Left hindlimb (tissue), 1 donor: ENCODE results near the gene RABGAP1L.
"Not testable (repeated sequence)": the region's sequence is repeated elsewhere in the genome, so short reads cannot be mapped to it uniquely, and the experiment has no call there.

Experiments
- DNase-seq: peaks from one replicate; pipeline ENCODE4 v3.0.0-alpha.2; 2018

Gene RABGAP1L

DNA sequence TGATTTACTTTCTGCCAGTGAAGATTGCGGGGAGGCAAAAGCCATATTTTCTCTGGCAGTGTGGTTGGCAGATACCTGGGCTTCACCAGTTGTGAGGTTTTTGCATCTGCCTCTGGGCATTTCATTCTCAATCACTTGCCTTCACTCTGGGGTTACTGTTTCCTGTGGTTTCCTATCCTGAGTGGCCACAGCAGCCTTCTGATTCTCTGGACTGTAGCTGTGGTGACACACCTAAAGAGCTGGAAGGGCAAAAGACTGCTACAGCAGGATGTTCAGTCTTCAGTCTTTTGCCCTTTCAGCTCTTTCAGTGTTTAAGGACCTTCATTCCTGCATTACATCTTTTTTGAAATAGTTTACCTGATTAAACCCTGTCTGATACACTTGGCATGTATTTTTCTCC, 237.9 kb downstream of the RABGAP1L start:
- DNase-seq, result no peak

GRCh38 chr1:174398246-174398645, 238.9 kb downstream of the RABGAP1L start:
- DNase-seq, result no peak

DNA sequence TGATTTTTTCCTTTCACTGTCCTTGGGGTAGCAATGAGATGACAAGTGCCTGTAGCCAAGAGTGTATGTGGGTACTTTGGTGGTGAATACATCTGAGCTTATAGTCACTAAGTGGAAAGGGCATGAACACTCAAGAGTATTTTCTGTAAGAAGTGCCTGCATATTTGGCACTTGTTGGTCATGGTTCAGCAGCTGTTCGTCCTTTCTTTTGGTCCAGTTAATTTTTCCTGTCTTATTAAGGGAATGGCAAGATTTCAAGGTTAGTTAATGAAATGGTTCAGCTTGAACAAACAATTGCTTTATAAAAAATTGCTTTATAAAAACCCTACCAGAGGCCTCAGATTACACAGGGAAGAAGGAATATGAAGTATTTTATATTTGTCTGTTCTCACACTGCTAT, 239.9 kb downstream of the RABGAP1L start:
- no peak for DNase-seq

DNA sequence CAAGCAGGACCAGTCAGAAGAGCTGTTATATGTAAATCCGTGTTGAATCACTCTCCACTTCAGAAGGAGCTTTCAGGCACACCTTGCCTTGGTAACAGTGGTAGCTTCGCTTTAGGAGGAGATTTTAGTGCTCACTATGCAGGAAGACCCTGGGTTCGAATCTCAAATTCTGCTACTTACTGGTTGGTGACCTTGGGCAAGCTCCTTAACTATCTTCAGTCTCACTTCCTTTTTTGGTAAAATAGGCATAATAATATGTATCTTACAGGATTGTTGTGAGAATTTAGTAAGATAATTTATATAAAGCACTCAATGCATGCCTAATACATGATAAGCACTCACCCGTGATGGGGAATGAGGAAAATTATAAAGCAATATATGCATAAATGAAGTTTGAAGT, 241.8 kb downstream of the RABGAP1L start:
- DNase-seq, result no peak

DNA sequence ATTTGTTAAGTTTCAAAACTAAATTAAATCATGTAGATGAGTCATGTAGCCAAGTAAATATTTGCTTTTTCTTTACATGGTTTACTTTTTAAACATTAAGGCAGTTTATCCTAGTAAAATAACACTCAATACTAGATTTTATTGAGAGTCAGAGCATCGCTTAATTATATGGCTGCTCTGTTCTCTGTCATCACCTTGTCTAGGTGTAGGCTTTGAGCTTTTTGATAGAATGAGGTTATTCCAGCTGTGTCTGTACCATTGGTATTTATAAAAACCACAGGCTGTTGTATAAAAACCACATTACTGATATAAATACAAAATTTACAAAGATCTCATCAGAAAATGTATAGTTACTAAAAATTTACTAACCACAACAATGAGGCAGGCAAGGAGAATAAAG, 245.9 kb downstream of the RABGAP1L start:
- DNase-seq, result no peak

- no peak for DNase-seq
Observed at GRCh38 chr1:174406421-174406820, 247.1 kb downstream of the RABGAP1L start.

GRCh38 chr1:174407665-174408064, 248.3 kb downstream of the RABGAP1L start:
- no peak for DNase-seq

GRCh38 chr1:174408146-174408545, 248.8 kb downstream of the RABGAP1L start:
- DNase-seq, result no peak

DNA sequence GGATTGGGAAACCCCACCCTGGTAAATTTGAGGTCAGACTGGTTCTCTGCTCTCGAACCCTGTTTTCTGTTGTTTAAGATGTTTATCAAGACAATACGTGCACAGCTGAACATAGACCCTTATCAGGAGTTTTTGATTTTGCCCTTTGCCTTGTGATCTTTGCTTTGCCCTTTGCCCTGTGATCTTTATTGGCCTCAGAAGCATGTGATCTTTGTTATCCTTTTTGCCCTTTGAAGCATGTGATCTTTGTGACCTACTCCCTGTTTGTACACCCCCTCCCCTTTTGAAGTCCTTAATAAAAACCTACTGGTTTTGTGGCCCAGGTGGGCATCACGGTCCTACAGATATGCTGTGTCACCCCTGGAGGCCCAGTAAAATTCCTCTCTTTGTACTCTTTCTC, 250.5 kb downstream of the RABGAP1L start:
- DNase-seq, result not testable (repeated sequence)

DNA sequence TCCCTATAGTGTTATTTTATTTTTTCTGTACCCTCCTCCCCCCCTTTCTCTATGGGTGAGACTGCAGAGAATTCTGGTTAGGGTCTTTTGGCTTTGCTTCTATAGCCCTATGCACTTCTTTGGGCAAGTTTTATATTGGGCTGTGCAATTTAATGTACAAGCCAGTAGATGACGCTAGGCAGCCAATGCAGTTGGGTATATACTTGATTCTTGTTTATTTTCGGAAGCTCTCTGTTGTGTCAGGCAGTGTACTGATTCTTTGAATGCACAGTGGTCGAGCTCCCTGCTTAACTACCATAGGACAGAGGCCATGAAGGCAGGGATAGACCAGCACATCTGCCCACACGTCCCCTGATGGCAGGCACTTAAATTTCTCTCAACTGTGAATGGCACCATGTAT, 254.3 kb downstream of the RABGAP1L start:
- DNase-seq, result no peak

- DNase-seq, result no peak
Observed at GRCh38 chr1:174414203-174414602, 254.9 kb downstream of the RABGAP1L start.

GRCh38 chr1:174415506-174415905, 256.2 kb downstream of the RABGAP1L start:
- DNase-seq, result no peak

DNA sequence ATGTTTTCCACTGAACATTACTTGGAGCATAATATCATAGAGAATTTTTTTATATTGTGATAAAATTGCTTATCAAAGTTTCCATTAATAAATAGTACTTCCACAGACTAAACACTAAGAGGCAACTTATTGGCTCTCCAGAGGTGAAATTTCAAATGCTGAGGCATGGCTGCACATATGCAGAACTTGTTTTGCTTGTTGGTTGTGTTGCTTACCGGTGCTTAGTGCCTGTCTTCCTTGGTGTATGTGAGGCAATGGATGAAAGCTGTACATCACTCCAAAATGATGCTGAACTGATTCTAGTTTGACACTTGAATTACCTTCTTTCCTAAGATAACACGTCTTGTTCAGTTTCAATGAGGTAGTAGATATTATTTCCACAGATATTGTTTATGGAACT, 258.6 kb downstream of the RABGAP1L start:
- DNase-seq, result no peak

- DNase-seq, result no peak
Observed at GRCh38 chr1:174425121-174425520, 265.8 kb downstream of the RABGAP1L start.

GRCh38 chr1:174426153-174426552, 266.8 kb downstream of the RABGAP1L start:
- no peak for DNase-seq

- no peak for DNase-seq
Observed at GRCh38 chr1:174428033-174428432, 268.7 kb downstream of the RABGAP1L start.

GRCh38 chr1:174428739-174429138, 269.4 kb downstream of the RABGAP1L start:
- DNase-seq, result no peak

DNA sequence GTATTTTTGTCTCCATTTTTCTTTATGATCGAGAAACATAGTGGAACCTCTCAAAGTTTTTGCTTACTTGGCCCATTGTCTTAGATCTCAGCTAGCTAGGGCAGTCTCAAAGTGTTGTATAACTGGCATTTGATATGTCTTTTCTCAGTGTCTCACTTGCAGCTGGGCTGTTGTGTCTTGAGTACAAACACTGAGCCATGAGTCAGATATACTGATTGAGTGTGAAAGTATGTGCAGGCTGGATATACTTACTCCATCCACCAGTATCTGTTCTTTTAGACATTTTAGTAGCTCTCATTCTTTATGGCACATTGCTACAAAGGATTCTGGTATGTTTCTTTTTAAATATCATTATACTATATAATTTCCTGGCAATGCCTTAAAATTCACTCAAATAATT, 274.1 kb downstream of the RABGAP1L start:
- DNase-seq, result no peak

GRCh38 chr1:174445351-174445750, 286.0 kb downstream of the RABGAP1L start:
- DNase-seq, result no peak

DNA sequence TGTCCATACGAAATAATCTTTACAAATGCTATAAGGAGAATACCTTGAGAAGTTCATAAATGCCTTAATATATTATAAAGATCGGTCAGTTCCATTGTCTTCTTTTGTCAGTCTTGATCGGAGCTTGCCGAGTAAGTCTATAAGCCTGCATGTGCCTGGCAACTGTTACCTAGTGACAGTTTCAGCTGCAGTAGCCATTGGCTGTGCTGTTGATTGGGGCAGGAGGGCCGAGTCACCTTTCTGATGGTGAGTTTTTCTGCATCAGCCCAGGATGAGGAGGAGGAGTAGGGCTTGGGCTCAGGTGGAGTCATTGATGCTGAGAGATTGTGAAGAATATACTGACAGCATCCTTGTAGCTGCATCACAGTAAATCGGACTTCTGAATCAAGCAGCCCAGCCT, 286.5 kb downstream of the RABGAP1L start:
- no peak for DNase-seq

DNA sequence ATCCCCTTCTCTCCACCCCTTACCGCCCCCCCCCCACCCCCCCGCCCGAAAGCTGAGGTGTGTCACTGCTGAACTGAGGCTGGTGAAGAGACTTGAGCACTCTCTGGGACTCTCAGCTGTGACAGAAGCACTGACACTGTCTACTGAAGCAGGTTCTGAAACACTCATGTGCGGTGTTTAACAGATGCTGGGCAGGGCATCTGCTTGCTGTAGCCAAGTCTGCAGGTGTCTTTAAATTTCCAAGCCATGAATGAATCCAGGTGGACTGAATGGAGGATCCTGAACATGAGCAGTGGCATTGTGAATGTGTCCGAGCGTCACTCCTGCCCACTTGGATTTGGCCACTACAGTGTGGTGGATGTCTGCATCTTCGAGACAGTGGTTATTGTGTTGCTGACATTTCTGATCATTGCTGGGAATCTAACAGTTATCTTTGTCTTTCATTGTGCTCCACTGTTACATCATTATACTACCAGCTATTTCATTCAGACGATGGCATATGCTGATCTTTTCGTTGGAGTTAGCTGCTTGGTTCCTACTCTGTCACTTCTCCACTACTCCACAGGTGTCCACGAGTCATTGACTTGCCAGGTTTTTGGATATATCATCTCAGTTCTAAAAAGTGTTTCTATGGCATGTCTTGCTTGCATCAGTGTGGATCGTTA, 288.7 kb downstream of the RABGAP1L start, which contains the start of gene GPR52:
Gene GPR52 (plus strand): TSS at position 99 of the 665 bp plus-strand sequence. CDS start 148 bp downstream, at position 247.
- no peak for DNase-seq

GRCh38 chr1:174448531-174448883, 289.2 kb downstream of the RABGAP1L start:
- no peak for DNase-seq

GRCh38 chr1:174448974-174449373, 289.7 kb downstream of the RABGAP1L start:
- DNase-seq, result no peak

DNA sequence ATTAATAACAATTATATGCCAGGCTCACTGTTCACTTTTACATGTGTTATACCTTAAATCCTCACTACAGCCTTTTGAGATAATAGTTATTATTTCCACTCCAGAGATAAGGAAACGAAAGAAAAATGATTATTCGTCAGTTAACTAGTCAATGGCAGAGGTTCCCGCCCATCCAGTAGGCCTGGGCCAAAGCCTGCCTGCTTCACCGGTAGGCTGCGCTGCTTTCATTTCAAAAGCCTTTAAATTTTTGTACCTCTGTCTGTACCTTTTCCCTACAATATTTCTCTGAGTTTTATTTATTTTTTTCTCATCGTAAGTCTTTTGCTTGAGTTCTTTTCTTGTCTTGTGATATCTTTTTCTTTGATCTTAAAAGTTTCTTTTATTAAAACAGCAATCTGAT, 292.1 kb downstream of the RABGAP1L start:
- no peak for DNase-seq

DNA sequence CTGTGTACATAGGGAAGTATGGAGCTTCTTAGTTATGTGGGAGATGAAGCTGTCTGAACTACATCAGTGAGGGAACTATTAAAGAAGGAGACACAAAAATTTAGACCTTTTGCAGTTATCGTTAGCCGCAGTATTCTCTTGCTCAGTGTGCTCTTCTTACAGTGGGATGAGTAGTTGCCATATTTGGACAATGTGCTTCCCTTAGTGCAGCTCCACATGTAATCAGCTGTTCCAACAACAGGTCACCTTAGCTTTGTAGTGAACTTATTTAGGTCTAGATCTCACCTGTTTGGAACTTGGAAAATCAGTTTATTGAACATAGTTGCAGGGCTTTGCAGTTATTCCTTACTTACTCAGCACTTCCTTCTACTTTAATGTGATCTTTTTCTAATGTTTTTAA, 306.5 kb downstream of the RABGAP1L start:
- DNase-seq, result no peak
